GM19043 (cell line): ENCODE measurements around the gene AHRR.
"Not testable (repeated sequence)": the region's sequence is repeated elsewhere in the genome, so short reads cannot be mapped to it uniquely, and the experiment has no call there.

ENCODE experiments used
- ATAC-seq: cut with Tn5 transposase; IDR thresholded peaks from one replicate; pipeline ENCODE4 v1.9.1; 2021; ENCODE audit warnings: low read depth; ENCODE audit not compliant: unreplicated experiment

The AHRR gene

GRCh38 chr5:479566-480319 is 158.2 kb downstream of the AHRR start:
- no peak for ATAC-seq

DNA sequence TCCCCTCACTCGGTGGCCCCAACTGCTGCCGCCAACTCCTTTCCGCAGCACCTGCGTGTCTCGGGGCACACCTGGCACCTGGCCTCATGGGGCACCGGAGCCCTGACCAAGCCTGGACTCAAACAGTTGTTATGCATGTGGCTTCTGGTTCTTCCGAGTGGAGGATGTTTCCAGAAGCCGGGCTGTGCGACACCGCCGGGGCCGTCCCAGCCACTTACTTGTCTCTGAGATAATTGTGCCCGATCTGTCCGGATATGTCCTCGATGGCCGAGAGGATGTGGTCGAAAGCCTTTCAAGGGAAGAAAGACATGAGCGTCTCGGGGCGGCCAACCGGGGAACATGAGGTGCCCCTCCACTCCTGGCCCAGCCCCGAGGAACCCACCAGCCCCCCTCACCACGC is 159.8 kb downstream of the AHRR start:
- ATAC-seq, result no peak

DNA sequence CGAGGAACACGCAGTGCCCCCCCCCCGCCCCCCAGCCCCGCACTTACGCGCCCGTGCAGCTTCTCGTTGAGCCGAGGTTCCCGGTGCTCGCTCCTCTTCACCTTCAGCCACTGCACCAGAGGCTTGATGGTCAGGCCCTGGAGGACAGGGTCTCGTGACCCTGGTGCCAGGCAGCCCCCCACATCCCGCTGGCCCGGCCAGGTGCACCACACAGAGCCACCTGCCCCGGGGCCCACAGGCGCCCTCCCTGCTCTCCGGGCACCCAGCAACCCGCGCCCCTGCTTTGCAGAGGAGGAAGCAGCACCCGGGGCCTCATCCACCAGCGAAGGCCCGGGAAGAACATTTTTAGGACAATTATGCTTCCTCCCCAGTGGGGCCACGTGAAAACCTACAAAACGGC is 160.5 kb downstream of the AHRR start:
- ATAC-seq, result no peak

DNA sequence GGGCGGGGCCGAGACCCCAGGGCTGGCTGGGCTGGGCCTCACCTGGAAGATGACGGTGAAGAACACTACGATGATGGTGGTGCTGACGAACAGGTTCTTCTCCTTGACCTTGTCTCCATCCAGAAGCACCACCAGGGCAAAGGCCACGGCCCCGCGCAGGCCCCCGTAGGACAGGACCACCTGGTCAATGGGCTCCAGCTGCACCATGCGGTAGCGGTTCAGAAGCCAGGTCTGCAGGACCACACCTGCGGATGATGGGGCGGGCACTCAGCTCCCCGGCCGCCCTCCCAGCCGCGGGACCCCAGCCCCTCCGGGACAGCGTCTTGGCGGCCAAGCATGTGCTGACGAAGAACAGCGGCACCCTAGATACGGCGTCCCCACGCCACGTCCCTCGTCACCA is 161.0 kb downstream of the AHRR start:
- ATAC-seq, result no peak

DNA sequence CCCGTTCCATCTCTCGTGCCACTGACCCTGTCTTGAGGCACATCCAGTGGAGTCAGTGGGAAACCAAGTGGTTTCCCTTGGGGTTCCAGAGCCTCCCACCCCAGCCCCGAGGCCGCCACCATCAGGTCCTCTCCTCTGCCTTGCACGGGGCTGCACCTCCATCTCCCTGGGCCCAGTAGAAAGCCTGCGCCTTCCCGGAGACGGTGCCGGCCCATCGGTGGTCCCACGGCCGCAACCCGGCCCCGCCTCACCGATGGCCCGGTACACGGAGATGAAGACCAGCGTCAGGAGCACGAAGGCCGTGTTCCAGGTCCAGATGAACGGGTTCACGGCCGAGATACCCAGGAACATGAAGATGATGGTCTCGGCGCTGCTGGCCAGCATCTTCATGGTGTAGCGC is 161.5 kb downstream of the AHRR start:
- no peak for ATAC-seq

- no peak for ATAC-seq
These were observed 162.1 kb downstream of the AHRR start for GRCh38 chr5:483434-484140.

DNA sequence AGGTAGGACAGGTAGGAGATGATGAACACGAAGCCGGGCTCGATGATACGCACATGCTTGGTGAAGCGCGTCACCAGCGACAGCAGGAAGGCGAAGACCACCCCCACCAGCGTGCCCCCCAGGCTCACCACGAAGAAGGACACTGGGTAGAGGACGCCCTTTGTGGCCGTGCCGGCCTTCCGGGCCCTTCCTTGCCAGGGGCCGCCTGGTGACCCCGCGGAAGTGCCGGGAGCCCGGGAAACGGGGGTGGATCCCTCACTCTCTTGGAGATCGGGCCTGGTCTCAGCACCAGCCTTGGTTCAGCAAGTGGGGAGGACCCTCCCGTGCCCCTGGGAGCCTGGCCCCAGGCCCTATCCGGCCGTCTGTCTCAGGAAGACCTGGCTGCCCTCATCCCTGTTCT is 163.0 kb downstream of the AHRR start:
- ATAC-seq, result no peak

DNA sequence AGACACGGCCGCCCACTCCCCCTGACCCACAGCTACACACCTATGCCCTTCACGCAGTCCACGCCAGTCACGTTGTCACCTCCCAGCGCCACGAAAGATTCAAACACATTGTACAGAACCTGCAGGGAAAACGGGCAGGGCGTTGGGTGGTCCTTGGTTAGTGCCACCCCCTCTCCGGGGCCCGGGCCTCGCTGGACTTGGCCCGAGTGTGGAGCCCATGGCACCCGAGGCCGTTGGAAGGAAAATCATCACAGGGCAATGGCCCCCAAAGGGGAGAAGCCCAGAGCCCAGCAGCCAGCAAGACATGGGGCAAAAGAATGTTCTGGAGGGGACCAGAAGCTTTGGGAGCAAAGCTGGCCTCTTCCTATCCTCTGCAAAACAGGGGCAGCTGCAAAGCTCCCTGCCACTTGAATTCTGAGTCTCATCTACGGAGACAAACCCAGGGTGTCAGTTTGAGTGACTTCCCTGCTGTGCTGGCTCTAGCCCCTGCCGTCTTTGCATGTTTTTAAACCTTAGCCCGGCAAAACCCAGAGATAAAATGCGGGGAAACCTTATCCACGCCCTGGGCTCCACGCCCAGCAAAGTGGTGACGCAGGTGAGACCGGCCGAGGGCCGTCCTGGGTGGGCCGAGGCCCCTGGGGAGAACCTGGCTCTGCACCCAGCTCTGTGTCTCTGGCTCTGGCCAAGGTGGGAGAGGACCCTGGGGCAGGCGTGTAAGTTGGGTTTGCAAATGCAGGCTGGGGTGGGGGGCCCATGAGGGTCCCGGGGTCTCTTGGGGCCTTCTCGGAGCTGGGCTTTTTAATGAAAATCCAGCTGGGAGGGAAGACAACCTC is 163.8 kb downstream of the AHRR start:
- ATAC-seq, result no peak

GRCh38 chr5:485946-486491 is 164.5 kb downstream of the AHRR start:
- ATAC-seq, result no peak

GRCh38 chr5:486597-486996 is 165.1 kb downstream of the AHRR start:
- not testable (repeated sequence) for ATAC-seq
